Thyroid gland (tissue), 4 donors: ENCODE data around the gene MTSS2. TPM values are rescaled to one million over a fixed set of nuclear protein-coding genes. Genes with fewer than 3 reads are reported as not detected.

Experiments used
- DNase-seq, 2 donors: peaks; one replicate each; pipeline ENCODE4 v3.0.0-alpha.2; 2019
- H3K27ac ChIP-seq, 3 donors: fragments of 200-600 bp; sonication (generic); 1 replicate in 2 of 3; 2 replicates in 1 of 3; pipeline ENCODE4 v1.5.1; 2016 to 2019; ENCODE audit warnings: mild to moderate bottlenecking in 1 of 3, moderate library complexity in 1 of 3
- H3K27me3 ChIP-seq: fragments of 200-600 bp; sonication (generic); one replicate; pipeline ENCODE4 v1.5.1; 2019
- H3K36me3 ChIP-seq, 2 donors: fragments of 200-600 bp; sonication (generic); one replicate each; pipeline ENCODE4 v1.5.1; 2016 to 2019
- H3K4me1 ChIP-seq, 2 donors: fragments of 200-600 bp; sonication (generic); one replicate each; pipeline ENCODE4 v1.5.1; 2017 to 2019
- H3K4me3 ChIP-seq, 3 donors: fragments of 200-600 bp; sonication (generic); replicated peaks in 1 of 3; 1 replicate in 2 of 3; 2 replicates in 1 of 3; pipeline ENCODE4 v1.5.1; 2016; ENCODE audit warnings: mild to moderate bottlenecking in 1 of 3
- H3K9me3 ChIP-seq: fragments of 200-600 bp; sonication (generic); one replicate; pipeline ENCODE4 v1.5.1; 2017
- CTCF ChIP-seq, 6 experiments: fragments of 200-600 bp in 3 of 6; fragments of 450-650 bp in 3 of 6; sonication (generic) in 3 of 6; IDR thresholded peaks; one replicate each; pipeline ENCODE4 v1.5.1; 2016 to 2019; ENCODE audit warnings: antibody characterized with exemption in 6 of 6, mild to moderate bottlenecking in 2 of 6, inconsistent platforms in 1 of 6, moderate library complexity in 1 of 6
- POLR2A ChIP-seq, 2 donors: fragments of 450-650 bp; IDR thresholded peaks; one replicate each; pipeline ENCODE4 v1.6.1; 2017; ENCODE audit warnings: antibody characterized with exemption in 2 of 2, mild to moderate bottlenecking in 2 of 2, moderate library complexity in 1 of 2
- whole genome bisulfite sequencing, 2 donors: methylation state at CpG; one replicate each; pipeline ENCODE4 v1.1.5; 2017; 5-methylcytosine and 5-hydroxymethylcytosine counted together
- intact Hi-C: fragments of 100-400 bp; cut with DNase I; formaldehyde crosslinking; loops from one replicate; pipeline ENCODE4 v1.15.1; 2023
- total RNA-seq, 4 donors: library from RNA; depleted of rRNA; stranded (reverse); fragments of >200 nt; gene quantifications; one replicate each; pipeline ENCODE4 v1.2.3, GENCODE V29; 2016

MTSS2 gene
- total RNA-seq, 4 donors from 2014 or later = 11.3 to 39.8 (median 26.7) TPM

DNA sequence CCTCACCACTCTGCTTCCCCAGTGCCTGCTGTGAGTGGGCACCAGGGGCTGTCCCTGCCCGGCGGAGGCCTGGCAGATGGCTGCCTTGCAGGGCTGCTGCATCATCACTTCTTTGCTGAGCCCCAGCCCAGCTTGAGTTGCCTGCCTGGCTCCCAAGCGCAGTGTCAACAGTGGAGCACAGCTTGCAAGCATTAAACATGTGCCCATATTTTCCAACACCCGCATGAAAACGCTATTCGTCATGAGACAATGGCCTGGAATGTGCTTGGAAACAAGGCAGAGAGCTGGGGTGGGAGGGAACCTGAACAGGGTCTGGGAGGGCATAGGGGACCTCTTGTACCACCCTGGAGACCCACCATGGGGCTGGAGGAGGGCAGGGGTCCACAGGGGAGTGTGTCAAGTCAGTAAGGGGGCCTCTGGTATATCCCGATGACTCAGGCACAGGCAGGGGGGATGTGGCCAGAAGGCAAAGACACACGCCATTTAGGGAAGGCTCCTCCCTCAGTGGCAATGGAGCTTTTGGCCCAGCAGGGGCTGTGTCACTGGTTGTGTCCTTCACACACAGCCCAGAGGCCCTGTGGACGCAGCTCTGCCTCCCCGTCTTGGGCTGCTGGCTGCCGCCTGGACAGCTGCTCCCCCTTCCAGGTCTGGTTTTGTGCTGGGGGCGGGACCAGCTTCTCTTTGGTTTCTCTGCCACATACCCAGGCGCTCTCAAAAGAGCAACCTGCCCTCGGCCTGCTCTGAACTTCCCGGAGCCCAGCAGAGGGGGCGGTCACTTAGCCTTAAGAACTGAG, 17.4 kb upstream of the MTSS2 start:
- intact Hi-C loops = no loop called here
- H3K9me3 ChIP-seq = no peaks in the 10 kb centered on the region
- peaks cover 0 to 3% of the 10 kb centered on the region in 2 donors for H3K36me3 ChIP-seq
- peaks cover 15 to 62% of the 10 kb centered on the region in 2 donors for H3K4me1 ChIP-seq
- H3K4me3 ChIP-seq = no peak overlapping the region
- TF ChIP-seq CTCF (IDR thresholded peaks at IDR 0.05) (peak in 3 of 6 experiments; percentile 2 to 44 (median 35)), POLR2A (IDR thresholded peaks at IDR 0.05) (no peak)
- H3K27ac ChIP-seq = peak overlapping the region; percentile 23 to 86 (median 79)
- H3K27me3 ChIP-seq = no peaks in the 10 kb centered on the region
- peak; percentile 78 to 84 for DNase-seq
- WGBS, 2 donors = 50 to 66% methylated on average over 5 to 12 of the region's 16 CpGs

DNA sequence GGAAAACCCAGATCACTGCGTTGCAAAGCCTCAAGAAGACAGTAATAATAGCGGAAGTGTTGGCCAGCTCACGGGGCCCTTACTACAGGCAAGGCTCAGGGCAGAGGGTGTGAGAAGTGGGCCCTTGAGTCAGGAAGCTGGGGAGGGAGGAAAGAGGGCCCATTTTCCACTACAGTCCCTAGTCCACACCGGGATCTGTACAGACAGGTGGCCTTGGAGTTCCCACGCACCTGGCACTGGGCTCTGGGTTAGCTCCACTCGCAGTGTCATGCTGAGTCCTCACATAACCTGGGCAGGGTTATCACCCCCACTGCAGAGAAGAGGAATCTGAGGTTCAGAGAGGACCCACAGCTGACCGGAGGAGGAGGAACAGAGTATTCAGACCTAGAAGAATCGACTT, 16.8 kb upstream of the MTSS2 start:
- Histone ChIP-seq H3K9me3 (no peaks in the 10 kb centered on the region), H3K27me3 (no peaks in the 10 kb centered on the region), H3K27ac (peak overlapping the region; percentile 23 to 86 (median 79)), H3K4me3 (no peak overlapping the region), H3K4me1 (peaks cover 15 to 62% of the 10 kb centered on the region in 2 donors), H3K36me3 (peaks cover 0 to 4% of the 10 kb centered on the region in 2 donors)
- no peak for TF ChIP-seq POLR2A (IDR thresholded peaks at IDR 0.05)
- no peak for TF ChIP-seq CTCF (IDR thresholded peaks at IDR 0.05)
- no peak for DNase-seq
- intact Hi-C loops = no loop called here
- 84 to 85% methylated on average over 8 of the region's 8 CpGs for WGBS, 2 donors

DNA sequence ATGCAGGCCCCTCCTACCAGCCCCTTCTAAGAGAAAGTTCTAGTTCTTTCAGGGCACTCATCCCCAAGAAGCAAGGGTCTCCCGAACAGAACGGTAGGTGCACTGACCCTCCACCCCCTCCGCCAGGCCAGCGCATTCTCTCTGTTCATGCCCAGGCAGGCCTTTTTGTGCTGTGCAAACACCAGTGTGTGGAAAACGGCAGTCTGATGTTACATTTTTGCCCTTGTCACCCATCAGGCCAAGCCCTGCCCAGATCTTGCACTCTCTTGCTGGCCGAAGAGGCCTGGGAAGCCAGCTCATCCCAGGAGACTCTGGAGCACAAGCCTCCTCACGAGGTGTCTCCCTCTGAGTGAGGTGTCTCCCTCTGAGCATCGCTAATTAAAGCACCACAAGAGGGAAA, 16.1 kb upstream of the MTSS2 start:
- H3K36me3 ChIP-seq = peaks cover 0 to 4% of the 10 kb centered on the region in 2 donors
- H3K27ac ChIP-seq = peak overlapping the region in 1 of 3 donors; percentile 3
- intact Hi-C loops = no loop called here
- 89% methylated on average over 5 to 8 of the region's 8 CpGs for WGBS, 2 donors
- peaks cover 15 to 60% of the 10 kb centered on the region in 2 donors for H3K4me1 ChIP-seq
- no peak for TF ChIP-seq CTCF (IDR thresholded peaks at IDR 0.05)
- TF ChIP-seq POLR2A (IDR thresholded peaks at IDR 0.05) = no peak
- no peaks in the 10 kb centered on the region for H3K9me3 ChIP-seq
- no peaks in the 10 kb centered on the region for H3K27me3 ChIP-seq
- no peak overlapping the region for H3K4me3 ChIP-seq
- no peak for DNase-seq

DNA sequence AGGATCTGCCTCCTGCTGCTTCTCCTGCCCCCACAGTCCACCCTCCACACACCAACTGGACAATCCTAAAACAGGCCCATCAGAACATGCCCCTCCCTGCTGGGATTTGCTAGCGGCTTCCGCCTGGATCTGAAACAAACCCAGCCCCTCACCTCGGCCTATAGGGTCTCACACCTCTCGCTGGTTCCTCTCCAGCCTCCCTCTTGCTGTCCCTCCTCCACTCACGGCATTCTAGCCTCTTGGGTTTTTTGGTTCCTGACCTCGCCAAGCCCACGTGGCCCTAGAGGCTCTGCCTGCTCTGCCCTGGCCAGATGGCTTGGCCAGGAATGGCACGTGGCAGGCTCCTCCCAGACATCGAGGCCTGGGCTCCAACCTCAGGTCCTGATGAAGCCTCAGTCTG, 15.7 kb upstream of the MTSS2 start:
- WGBS, 2 donors = 84 to 87% methylated on average over 9 of the region's 9 CpGs
- intact Hi-C loops = no loop called here

More for the DNA sequence above, 15.7 kb upstream of the MTSS2 start:
- no peaks in the 10 kb centered on the region for H3K27me3 ChIP-seq
- no peaks in the 10 kb centered on the region for H3K9me3 ChIP-seq
- TF ChIP-seq CTCF (IDR thresholded peaks at IDR 0.05) = no peak
- TF ChIP-seq POLR2A (IDR thresholded peaks at IDR 0.05) = no peak
- DNase-seq = no peak
- H3K27ac ChIP-seq = peak overlapping the region in 1 of 3 donors; percentile 17
- H3K36me3 ChIP-seq = peaks cover 0 to 4% of the 10 kb centered on the region in 2 donors
- H3K4me3 ChIP-seq = no peak overlapping the region
- H3K4me1 ChIP-seq = peaks cover 15 to 61% of the 10 kb centered on the region in 2 donors
